GM12878 (cell line): ENCODE results near the gene MTFR2. TPM values are rescaled to one million over a fixed set of nuclear protein-coding genes. Genes with fewer than 3 reads are reported as not detected.

Experiments used
- ASH2L ChIP-seq: fragments of 300-600, 200-600 bp; sonication (generic); IDR thresholded peaks from 2 replicates; pipeline ENCODE4 v1.6.1; 2017; ENCODE audit warnings: low read depth, mild to moderate bottlenecking, borderline replicate concordance
- ATF7 ChIP-seq: fragments of 450-650 bp; IDR thresholded peaks from 2 replicates; pipeline ENCODE4 v1.6.1; 2016; ENCODE audit warnings: low read depth, mild to moderate bottlenecking
- BCL11A ChIP-seq: IDR thresholded peaks from 2 replicates; pipeline ENCODE4 v1.6.1; 2011; ENCODE audit warnings: low read depth, low read length
- CHD1 ChIP-seq: IDR thresholded peaks from 2 replicates; pipeline ENCODE4 v1.6.1; 2012; ENCODE audit warnings: low read depth, low read length, improper control_type of control experiment
- CREB1 ChIP-seq: IDR thresholded peaks from 2 replicates; pipeline ENCODE4 v1.6.1; 2012; ENCODE audit warnings: low read depth, mild to moderate bottlenecking, inconsistent platforms
- CREM ChIP-seq: IDR thresholded peaks from 2 replicates; pipeline ENCODE4 v1.6.1; 2014; ENCODE audit warnings: antibody characterized with exemption, low read depth
- ETV6 ChIP-seq, 2 experiments: fragments of 450-650 bp in 1 of 2; IDR thresholded peaks in 1 of 2; conservative IDR thresholded peaks in 1 of 2; 2 replicates each; pipeline ENCODE4 v1.6.1; 2014; ENCODE audit warnings: antibody characterized with exemption in 1 of 2, borderline replicate concordance in 1 of 2, low read depth in 1 of 2, mild to moderate bottlenecking in 1 of 2, moderate library complexity in 1 of 2
- EZH2 ChIP-seq: IDR thresholded peaks from 2 replicates; pipeline ENCODE4 v1.6.1; 2012; ENCODE audit warnings: low read depth, mild to moderate bottlenecking, control low read depth, inconsistent platforms, low read length, borderline replicate concordance; ENCODE audit not compliant: control insufficient read depth
- GABPA ChIP-seq: IDR thresholded peaks from 2 replicates; pipeline ENCODE4 v1.6.1; 2014; ENCODE audit warnings: antibody characterized with exemption, low read depth, mild to moderate bottlenecking, inconsistent platforms
- HDGF ChIP-seq: fragments of 450-650 bp; IDR thresholded peaks from 2 replicates; pipeline ENCODE4 v1.6.1; 2016; ENCODE audit warnings: antibody characterized with exemption
- IRF4 ChIP-seq: IDR thresholded peaks from 2 replicates; pipeline ENCODE4 v1.6.1; 2011; ENCODE audit warnings: low read depth, low read length
- IRF5 ChIP-seq: fragments of 450-650 bp; IDR thresholded peaks from 2 replicates; pipeline ENCODE4 v1.6.1; 2017; ENCODE audit warnings: borderline replicate concordance
- KAT2A ChIP-seq: conservative IDR thresholded peaks from 2 replicates; pipeline ENCODE4 v1.6.1; 2011; ENCODE audit warnings: low read depth, low read length; ENCODE audit not compliant: control insufficient read depth
- KLF5 ChIP-seq: fragments of 450-650 bp; IDR thresholded peaks from 2 replicates; pipeline ENCODE4 v1.6.1; 2014; ENCODE audit warnings: mild to moderate bottlenecking; ENCODE audit not compliant: partially characterized antibody
- MTA2 ChIP-seq: fragments of 450-650 bp; IDR thresholded peaks from 2 replicates; pipeline ENCODE4 v1.6.1; 2016; ENCODE audit warnings: low read depth, mild to moderate bottlenecking, moderate library complexity
- MTA3 ChIP-seq: IDR thresholded peaks from 2 replicates; pipeline ENCODE4 v1.6.1; 2012; ENCODE audit warnings: low read length, inconsistent platforms, borderline replicate concordance
- NBN ChIP-seq: fragments of 450-650 bp; IDR thresholded peaks from 2 replicates; pipeline ENCODE4 v1.6.1; 2016
- NFIC ChIP-seq: IDR thresholded peaks from 2 replicates; pipeline ENCODE4 v1.6.1; 2012; ENCODE audit warnings: low read depth, mild to moderate bottlenecking, inconsistent platforms, low read length, moderate library complexity
- NR2F1 ChIP-seq: fragments of 450-650 bp; conservative IDR thresholded peaks from 2 replicates; pipeline ENCODE4 v1.6.1; 2017; ENCODE audit warnings: mild to moderate bottlenecking
- SIN3A ChIP-seq: IDR thresholded peaks from 2 replicates; pipeline ENCODE4 v1.6.1; 2012; ENCODE audit warnings: low read depth, low read length, improper control_type of control experiment
- SMARCA5 ChIP-seq: fragments of 450-650 bp; IDR thresholded peaks from 2 replicates; pipeline ENCODE4 v1.6.1; 2017; ENCODE audit warnings: mild to moderate bottlenecking
- SP1 ChIP-seq: IDR thresholded peaks from one replicate; pipeline ENCODE4 v1.6.1; 2011; ENCODE audit warnings: low read depth, low read length
- STAT3 ChIP-seq: IDR thresholded peaks from 2 replicates; pipeline ENCODE4 v1.6.1; 2011; ENCODE audit warnings: low read depth, low read length, improper control_type of control experiment
- TCF12 ChIP-seq: IDR thresholded peaks from 2 replicates; pipeline ENCODE4 v1.6.1; 2011; ENCODE audit warnings: low read depth, mild to moderate bottlenecking, low read length
- TCF3 ChIP-seq: IDR thresholded peaks from 2 replicates; pipeline ENCODE4 v1.6.1; 2012; ENCODE audit warnings: low read depth, mild to moderate bottlenecking, low read length, borderline replicate concordance; ENCODE audit not compliant: insufficient read depth
- YY1 ChIP-seq: IDR thresholded peaks from 2 replicates; pipeline ENCODE4 v1.6.1; 2011; ENCODE audit warnings: low read depth, mild to moderate bottlenecking, low read length
- ZNF217 ChIP-seq: fragments of 450-650 bp; IDR thresholded peaks from 2 replicates; pipeline ENCODE4 v1.6.1; 2017; ENCODE audit warnings: antibody characterized with exemption, mild to moderate bottlenecking
- ZNF592 ChIP-seq: fragments of 450-650 bp; IDR thresholded peaks from 2 replicates; pipeline ENCODE4 v1.6.1; 2017; ENCODE audit warnings: mild to moderate bottlenecking, moderate library complexity
- ZZZ3 ChIP-seq: IDR thresholded peaks from 2 replicates; pipeline ENCODE4 v1.6.1; 2011; ENCODE audit warnings: low read depth; ENCODE audit not compliant: control insufficient read depth, insufficient read length
- polyA plus RNA-seq, 11 experiments: library from polyadenylated mRNA; depleted of rRNA in 4 of 11; unstranded in 6 of 11; stranded (reverse) in 5 of 11; fragments of >200 nt; fragmentation: Nextera tagmentation in 4 of 11; fragmentation: Illumina TruSeq in 1 of 11; extraction: Ambion mirVana in 4 of 11; extraction: Trizol in 1 of 11; gene quantifications; 1 replicate in 1 of 11; 2 replicates in 10 of 11; pipeline versions ENCODE4 v1.2.1 to v1.2.3, GENCODE V29; 2011 to 2016; ENCODE audit warnings: inconsistent platforms in 2 of 11, missing spikeins in 2 of 11, low read depth in 1 of 11
- total RNA-seq, 4 experiments: library from RNA; depleted of rRNA in 3 of 4; stranded (reverse); fragments of >200 nt in 3 of 4; fragmentation: Illumina TruSeq in 1 of 4; extraction: Trizol in 1 of 4; gene quantifications; 2 replicates each; pipeline versions ENCODE4 v1.2.1 to v1.2.3, GENCODE V29; 2013 to 2021

The MTFR2 gene
- total and polyA plus RNA-seq, 10 of the 15 experiments (the other 5 are each of a cell fraction or from before 2014, with no cell fraction given) = 7.3 to 33.5 (median 25.3) TPM

- TF ChIP-seq ZNF592 (no peak), SP1 (peak; percentile 80), EZH2 (no peak), CHD1 (peak; percentile 93), NFIC (no peak; the same call in 1 of the 2 replicates), KAT2A (no peak), ETV6 (conservative IDR thresholded peaks at IDR 0.05 in 1 of 2, IDR thresholded peaks at IDR 0.05 in 1 of 2; ENCODE audit: borderline replicate concordance in 1 of 2, low read depth in 1 of 2) (0 out of 4 replicates have a peak, but pooled peaks of 1 of the 2 experiments have one; percentile 5), TCF12 (peak; percentile 5; the same call in 1 of the 2 replicates), TCF3 (peak; percentile 58; the same call in 1 of the 2 replicates), YY1 (peak; percentile 95), IRF4 (no peak), GABPA (peak; percentile 82), ASH2L (peak; percentile 55; the same call in 1 of the 2 replicates), ZZZ3 (no peak), BCL11A (0 out of 2 replicates have a peak, but pooled peaks have one; percentile 28), CREM (peak; percentile 89), KLF5 (no peak), STAT3 (no peak), SIN3A (no peak), CREB1 (peak; percentile 92), MTA3 (no peak), HDGF (peak; percentile 89), SMARCA5 (no peak), NR2F1 (no peak), IRF5 (no peak), MTA2 (no peak), NBN (peak; percentile 70), ZNF217 (no peak), ATF7 (peak; percentile 25; the same call in 1 of the 2 replicates)
These were observed 39.7 kb upstream of the MTFR2 start, which contains the start of gene BCLAF1 (continued) for GRCh38 chr6:136289579-136290409.
